Measurements from ENCODE around the gene CUL1.

CUL1 gene

DNA sequence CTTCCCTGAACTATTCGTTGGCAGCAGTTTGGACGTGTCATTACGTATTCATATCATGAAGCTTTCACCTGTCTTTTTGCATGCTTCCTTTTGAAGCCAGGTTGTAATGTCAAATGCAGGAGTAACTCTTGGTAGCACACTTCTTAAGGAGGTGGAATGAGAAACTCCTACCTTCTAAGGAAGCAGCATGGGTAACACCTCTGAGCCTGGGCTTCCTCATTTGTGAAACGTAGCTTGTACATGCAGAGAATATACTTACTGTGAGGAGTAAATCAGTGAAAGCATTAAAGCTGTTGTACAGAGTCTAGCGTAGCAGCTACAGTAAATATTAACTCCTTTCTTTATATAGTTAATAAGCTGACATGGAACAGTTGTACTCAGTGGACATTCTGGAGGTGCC is 21.1 kb downstream of the CUL1 start:
- no peak for DNase-seq

DNA sequence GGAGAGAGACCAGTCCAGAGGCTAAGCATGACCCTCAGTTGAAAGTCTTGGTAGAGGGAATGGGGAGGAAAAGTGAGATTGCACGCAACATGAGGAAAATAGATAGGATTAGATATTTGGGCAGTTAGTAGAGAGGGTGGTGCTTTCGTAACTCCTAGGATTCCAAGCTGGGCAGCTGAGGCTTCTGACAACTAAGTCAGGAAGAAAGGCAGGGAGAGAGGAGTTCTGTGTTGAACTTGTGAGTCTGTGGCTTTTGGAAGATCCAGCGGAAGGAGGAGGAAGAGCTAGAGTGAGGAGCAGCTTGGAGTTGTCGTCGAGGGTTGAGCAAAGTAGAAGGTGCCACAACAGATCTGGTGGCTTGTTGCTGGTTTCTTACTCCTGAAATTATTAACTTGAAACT is 21.8 kb downstream of the CUL1 start:
- DNase-seq = no peak

- DNase-seq = no peak
Measured at GRCh38 chr7:148721390-148721789, 22.7 kb downstream of the CUL1 start.

DNA sequence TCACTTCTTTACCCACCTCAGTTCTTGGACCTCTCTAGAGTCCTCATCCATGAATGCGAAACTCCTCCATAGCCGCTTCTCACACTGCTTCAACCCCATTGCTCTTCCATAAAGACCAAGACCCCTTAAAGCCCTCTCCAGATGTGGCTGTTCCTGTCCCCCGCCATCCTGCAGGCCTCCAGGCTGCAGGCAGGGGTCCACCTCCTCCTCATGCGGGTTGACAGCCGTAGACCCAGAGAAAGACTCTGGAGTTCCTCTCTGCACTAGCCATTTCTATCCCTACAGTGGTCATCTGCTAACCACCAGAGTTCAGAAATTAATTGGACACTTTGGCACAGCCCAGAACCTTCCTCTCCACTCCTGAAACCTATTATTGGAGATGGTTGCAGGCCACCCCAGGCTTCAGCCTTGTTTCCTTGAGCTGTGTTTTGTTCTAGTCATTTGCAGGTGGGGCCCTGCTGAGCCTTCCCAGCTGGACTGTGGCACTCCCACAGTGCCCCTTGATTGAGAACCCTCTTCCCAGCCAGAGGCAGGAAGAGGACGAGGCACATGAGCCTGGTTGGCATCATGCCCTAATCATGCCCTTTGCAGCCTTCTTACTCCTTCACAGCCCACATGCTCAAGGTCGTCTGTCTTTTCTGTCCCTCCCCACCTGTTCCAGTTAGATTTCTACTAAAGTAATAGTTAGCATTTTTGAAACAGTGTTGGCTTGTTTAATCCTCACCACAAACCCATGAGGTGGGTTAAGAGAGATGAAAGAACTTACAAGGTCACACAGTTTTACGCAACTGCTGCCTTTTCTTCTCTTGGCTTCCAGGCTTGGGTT is 23.9 kb downstream of the CUL1 start:
- DNase-seq = no peak

GRCh38 chr7:148723166-148723559 is 24.5 kb downstream of the CUL1 start:
- DNase-seq = no peak

- no peak for DNase-seq
Measured at GRCh38 chr7:148723846-148724245, 25.1 kb downstream of the CUL1 start.

GRCh38 chr7:148726385-148726784 is 27.7 kb downstream of the CUL1 start:
- no peak for DNase-seq

DNA sequence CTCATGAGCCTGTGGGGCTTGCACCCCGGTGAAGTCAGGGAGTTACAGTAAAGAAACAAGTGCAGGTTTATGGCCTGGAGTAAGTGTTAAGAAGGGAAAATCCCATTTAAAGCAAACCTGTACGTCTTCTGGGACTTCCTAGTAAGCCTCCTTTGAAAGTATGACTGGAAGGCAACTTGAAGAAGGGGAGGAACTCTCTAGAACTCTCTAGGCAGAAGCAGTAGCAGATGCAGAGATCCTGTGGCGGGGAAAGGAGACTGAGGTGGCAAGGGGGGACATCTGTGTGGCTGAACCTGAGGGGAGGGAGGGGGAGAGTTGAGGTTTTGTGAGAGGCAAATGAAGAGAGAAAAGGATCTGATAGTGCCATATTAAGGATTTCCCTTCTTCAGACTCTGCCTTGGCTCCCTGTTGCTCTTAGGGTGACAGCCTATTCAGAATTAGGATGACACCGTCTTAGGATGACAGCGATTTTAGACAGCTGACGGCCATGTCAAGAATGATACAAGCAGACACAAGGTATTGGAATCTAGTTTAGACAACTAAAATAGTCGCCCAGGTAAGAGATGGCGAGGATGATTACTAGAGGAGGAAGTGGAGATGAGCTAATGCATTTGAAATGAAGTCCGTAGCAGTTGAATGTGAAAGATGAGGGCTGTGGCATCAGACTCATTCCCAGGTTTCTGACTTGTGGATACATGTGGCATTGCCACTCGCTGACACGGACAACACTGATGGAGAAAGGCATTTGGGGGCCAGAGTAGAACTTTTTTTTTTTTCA is 29.0 kb downstream of the CUL1 start:
- no peak for DNase-seq

DNA sequence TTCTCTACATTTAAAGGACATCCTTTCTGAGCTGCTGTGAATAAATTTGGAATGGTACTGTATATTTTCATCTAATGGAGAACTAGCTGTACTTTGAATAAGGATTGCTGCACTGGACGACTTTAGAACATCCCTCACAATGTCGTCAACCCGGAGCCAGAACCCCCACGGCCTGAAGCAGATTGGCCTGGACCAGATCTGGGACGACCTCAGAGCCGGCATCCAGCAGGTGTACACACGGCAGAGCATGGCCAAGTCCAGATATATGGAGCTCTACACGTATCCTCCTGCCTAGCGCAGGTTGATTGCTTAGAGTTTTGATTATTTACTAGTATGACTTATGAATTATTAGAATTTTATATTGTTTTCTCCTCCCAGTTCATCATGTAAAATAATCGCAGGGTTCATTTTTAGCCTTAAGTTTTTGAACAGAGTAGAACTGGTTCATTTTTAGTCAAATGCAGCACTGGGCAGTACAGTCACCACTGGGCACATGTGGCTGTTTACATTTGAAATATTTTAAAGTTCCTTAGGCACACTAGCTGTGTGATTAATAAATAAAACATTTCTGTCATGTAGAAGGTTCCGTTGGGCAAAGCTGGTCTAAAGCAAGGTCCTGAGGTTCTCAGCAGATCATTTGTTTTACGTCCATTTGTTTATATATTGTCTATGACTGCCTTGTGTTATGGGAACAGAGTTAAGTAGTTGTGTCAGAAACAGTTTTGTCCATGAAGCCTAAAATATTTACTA is 31.5 kb downstream of the CUL1 start:
- DNase-seq = peak; percentile 18

GRCh38 chr7:148732862-148733261 is 34.2 kb downstream of the CUL1 start:
- no peak for DNase-seq

GRCh38 chr7:148733496-148733895 is 34.8 kb downstream of the CUL1 start:
- no peak for DNase-seq

DNA sequence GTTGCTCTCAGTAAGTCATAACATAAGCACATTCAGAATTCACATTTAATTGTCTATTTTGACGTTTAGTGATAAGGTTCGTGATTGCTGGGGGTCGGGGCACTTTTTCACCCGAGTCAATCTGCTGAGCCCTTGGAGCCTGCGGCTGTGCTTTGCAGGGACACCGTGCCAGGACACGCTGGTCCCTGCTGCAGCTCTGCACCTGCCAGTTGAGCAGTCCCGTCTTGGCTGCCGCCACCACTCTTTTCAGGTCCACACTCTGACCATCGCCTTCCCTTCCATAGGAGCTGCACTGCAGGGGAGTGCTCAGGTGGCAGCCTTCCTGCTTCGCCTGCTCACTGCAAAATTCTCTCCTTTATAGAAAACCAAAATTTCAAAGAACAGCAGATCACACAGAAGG is 36.4 kb downstream of the CUL1 start:
- no peak for DNase-seq

DNA sequence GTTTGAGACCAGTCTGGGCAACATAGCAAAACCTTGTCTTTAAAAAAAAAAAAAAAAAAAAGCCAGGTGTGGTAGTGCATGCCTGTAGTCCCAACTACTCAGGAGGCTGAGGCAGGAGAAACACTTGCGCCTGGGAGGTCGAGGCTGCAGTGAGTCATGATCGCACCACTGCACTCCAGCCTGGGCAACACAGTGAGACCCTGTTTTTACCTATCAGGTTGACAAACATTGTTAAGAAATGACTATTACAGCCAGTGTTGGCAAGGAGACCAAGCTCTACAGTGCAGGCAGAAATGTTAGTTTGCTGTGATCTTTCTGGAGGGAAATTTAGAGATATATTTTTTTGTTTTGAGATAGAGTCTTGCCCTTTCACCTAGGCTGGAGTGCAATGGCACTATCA is 37.3 kb downstream of the CUL1 start:
- DNase-seq = no peak

DNA sequence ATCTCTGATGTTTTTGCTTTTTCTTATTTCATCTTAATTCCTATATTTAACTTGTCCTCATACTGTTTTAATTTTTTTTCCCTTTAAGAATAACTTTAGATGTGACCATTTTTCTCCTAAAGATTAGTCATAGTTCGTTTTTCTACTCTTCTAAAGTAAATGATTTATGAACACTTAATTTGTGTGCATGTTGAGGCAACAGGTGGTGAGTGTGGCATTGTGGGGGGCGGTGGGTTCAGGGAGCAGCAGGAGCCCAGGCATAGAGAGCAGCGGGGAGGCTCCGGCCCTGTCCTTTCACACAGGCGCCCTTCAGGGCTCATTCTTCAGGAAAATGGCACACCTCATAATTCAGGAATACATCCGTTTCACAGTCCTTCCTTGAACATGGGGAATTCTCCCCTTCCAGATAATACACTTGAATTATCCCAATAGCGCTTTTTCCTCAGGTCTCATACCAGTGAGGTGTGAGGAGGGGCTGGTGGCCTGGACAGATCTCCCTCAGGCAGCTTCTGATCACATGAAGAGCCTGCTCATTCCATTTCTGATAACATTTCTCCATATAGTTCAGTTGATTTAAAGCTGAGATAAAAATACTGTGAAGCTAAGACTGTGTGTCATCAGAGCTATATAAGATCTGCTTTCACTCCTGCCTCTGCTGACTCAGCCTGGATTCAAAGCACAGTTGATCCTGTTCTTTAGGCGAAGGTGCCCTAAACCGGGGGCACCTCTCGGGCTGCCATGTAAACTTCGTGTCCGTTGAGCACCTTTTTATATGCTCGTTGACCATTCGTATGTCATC is 40.2 kb downstream of the CUL1 start:
- DNase-seq = peak; percentile 6

GRCh38 chr7:148746135-148746534 is 47.4 kb downstream of the CUL1 start:
- no peak for DNase-seq

GRCh38 chr7:148747274-148747673 is 48.6 kb downstream of the CUL1 start:
- no peak for DNase-seq

DNA sequence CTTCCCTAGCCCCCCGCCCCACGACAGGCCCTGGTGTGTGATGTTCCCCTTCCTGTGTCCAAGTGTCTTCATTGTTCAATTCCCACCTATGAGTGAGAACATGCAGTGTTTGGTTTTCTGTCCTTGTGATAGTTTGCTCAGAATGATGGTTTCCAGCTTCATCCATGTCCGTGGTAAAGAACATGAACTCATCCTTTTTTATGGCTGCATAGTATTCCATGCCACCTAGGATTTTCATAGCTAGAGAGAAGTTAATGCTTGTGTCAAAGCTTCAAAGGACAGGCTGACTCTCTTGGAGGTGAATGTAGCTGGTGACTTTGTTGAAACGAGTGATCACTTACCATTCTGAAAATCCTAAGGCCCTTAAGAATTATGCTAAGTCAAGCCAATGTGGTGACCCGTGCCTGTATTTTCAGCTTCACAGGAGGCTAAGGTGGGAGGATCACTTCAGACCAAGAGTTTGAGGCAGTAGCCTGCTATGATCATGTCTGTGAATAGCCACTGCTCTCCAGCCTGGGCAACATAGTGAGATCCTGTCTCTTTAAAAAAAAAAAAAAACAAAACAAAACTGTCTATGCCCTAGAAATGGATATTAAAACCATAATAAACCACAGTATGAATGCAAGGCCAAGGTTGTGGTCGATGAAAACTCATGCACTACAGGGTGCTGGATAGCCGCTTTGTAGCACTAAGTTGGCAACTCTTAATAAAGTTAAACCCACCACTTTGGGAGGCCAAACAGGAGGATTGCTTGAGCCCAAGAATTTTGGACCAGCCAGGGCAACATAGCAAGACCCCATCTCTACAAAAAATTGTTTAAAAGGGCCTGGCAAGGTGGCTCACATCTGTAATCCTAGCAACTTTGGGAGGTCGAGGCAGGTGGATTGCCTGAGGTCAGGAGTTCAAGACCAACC is 52.0 kb downstream of the CUL1 start:
- no peak for DNase-seq

DNA sequence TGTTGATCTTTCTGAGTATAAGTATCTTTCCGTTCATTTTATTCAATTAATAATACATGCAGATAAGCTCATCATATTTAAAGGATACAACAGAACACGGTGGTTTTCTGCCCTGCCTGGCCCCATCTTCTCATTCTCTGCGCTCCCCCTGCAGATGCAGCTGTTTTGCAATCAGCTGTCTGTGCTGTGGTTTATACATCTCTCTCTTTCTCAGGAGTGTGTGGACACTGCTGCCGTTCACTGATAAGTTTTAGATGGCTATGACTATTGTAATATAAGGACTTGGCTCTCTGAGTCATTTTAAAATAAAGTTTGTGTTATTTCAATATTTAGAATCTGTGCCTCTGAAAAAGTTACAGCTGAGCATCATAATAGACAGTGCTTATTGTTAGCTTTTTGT is 54.5 kb downstream of the CUL1 start:
- DNase-seq = no peak

DNA sequence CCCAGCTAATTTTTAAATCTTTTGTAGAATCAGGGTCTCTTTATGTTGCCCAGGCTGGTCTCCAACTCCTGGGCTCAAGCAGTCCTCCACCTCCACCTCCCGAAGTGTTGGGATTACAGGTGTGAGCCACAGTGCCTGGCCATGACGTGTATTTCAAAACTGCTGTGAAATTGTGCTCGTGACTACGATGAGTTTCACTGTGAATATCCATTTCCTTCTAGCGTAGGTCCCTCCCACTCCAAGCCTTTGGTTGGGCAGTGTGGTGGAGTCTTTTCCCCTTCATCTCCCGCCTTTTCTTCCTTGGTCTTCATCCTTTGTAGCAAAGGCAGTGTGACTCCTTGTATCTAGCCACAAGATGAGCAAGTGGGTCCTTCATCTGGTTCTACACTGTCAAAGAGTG is 56.2 kb downstream of the CUL1 start:
- no peak for DNase-seq

- no peak for DNase-seq
Measured at GRCh38 chr7:148761499-148762278, 63.0 kb downstream of the CUL1 start.

DNA sequence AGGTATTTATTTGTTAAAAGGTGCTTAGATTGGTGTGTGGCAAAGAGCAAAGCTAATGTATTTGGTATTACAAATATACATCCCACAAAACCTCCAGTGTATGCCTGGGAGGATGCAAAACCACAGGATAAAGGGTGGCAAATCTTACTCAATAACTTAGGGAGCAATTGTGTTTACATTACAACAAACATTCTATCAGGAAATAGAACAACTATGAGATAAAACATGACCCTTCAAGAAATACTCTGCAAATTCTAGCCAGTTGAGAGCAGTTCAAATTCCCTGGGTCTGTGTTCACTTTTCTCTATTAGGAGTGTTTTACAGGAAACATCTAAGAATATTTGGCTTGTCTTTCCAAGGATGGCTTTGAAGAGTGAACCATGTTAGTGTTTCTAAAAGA is 64.9 kb downstream of the CUL1 start:
- peak; percentile 35 for DNase-seq
